ENCODE data around the gene CALHM4.

- no peak for TF ChIP-seq CTCF (IDR thresholded peaks at IDR 0.05)
- no peak for TF ChIP-seq POLR2A (IDR thresholded peaks at IDR 0.05)
These were observed 8.5 kb downstream of the CALHM4 start for GRCh38 chr6:116562019-116562403.
